Transverse colon (tissue), 4 donors: ENCODE measurements around the gene SHB. TPM values are rescaled to one million over a fixed set of nuclear protein-coding genes. Genes with fewer than 3 reads are reported as not detected.

Experiments
- DNase-seq: peaks from one replicate; pipeline ENCODE4 v3.0.0-alpha.2; 2019
- H3K27ac ChIP-seq, 4 donors: fragments of 200-600 bp; sonication (generic); 2 replicates each; pipeline ENCODE4 v1.5.1; 2016 to 2018; ENCODE audit warnings: inconsistent platforms in 4 of 4
- H3K27me3 ChIP-seq: fragments of 200-600 bp; sonication (generic); 2 replicates; pipeline ENCODE4 v1.5.1; 2017; ENCODE audit warnings: inconsistent platforms
- H3K36me3 ChIP-seq, 4 donors: fragments of 200-600 bp; sonication (generic); 2 replicates each; pipeline ENCODE4 v1.5.1; 2017 to 2019; ENCODE audit warnings: inconsistent platforms in 4 of 4
- H3K4me1 ChIP-seq, 4 donors: fragments of 200-600 bp; sonication (generic); 2 replicates each; pipeline ENCODE4 v1.5.1; 2017 to 2020; ENCODE audit warnings: inconsistent platforms in 4 of 4
- H3K4me3 ChIP-seq, 4 donors: fragments of 200-600 bp; sonication (generic); 1 replicate in 1 of 4; 2 replicates in 3 of 4; pipeline versions ENCODE4 v1.5.1 to v1.6.1; 2017 to 2019; ENCODE audit warnings: inconsistent platforms in 4 of 4
- H3K9me3 ChIP-seq, 2 donors: fragments of 200-600 bp; sonication (generic); 2 replicates each; pipeline ENCODE4 v1.5.1; 2017 to 2019; ENCODE audit warnings: inconsistent platforms in 2 of 2
- EP300 ChIP-seq: sonication (generic); formaldehyde crosslinking; IDR thresholded peaks from one replicate; pipeline ENCODE4 v1.6.1; 2017; ENCODE audit warnings: antibody characterized with exemption, low read depth
- POLR2A ChIP-seq: fragments of 450-650 bp; IDR thresholded peaks from one replicate; pipeline ENCODE4 v1.6.1; 2016; ENCODE audit warnings: antibody characterized with exemption, mild to moderate bottlenecking, moderate library complexity
- POLR2AphosphoS5 ChIP-seq, 3 donors: sonication (generic); formaldehyde crosslinking; IDR thresholded peaks; one replicate each; pipeline ENCODE4 v1.6.1; 2016; ENCODE audit warnings: antibody characterized with exemption in 3 of 3
- WGBS, 2 donors: methylation state at CpG; one replicate each; pipeline ENCODE4 v1.1.5; 2018; ENCODE audit warnings: low coverage in 1 of 2; 5-methylcytosine and 5-hydroxymethylcytosine counted together
- in situ Hi-C, 4 donors: fragments of 200-750 bp; cut with MboI; loops; one replicate each; pipeline versions ENCODE4 v1.15.0 to v1.15.1; 2017; ENCODE audit warnings: low sequenced_read_pairs in 3 of 4, low pct_ligation_motif_present in 1 of 4, low pct_unique_long_range_greater_than_20kb in 1 of 4
- intact Hi-C: fragments of 100-400 bp; cut with DNase I; formaldehyde crosslinking; loops from one replicate; pipeline ENCODE4 v1.15.1; 2023; ENCODE audit warnings: low total_unique reads
- total RNA-seq, 4 donors: library from RNA; depleted of rRNA; stranded (reverse); fragments of >200 nt; gene quantifications; one replicate each; pipeline ENCODE4 v1.1.0, GENCODE V29; 2016
- TF ChIP-seq, protein P1 (sequence below), 5 experiments: fragments of 200-600 bp in 3 of 5; fragments of 450-650 bp in 2 of 5; sonication (generic) in 3 of 5; IDR thresholded peaks; 1 replicate in 2 of 5; 2 replicates in 3 of 5; pipeline ENCODE4 v1.5.1; 2016 to 2017; ENCODE audit warnings: antibody characterized with exemption in 5 of 5, inconsistent platforms in 3 of 5, mild to moderate bottlenecking in 2 of 5, moderate library complexity in 1 of 5

Gene SHB
- total RNA-seq, 4 donors from 2014 or later, result 11.9 to 33.7 (median 22.2) TPM

DNA sequence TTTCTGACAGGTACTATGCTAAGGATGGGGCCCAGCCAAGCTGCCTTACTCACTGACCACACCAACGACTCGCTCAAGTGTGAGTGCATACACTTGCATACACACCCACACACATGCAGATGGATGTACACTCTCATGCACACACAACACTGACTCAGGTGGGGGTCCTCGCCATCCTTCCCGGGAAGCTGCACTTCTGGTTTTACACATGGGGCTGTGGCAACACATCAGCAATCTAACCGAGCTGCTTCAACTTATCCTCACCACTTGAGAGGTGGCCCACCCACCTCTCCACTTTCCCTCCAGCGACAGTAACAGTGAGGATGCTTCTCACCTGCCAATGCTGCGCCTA is 97.9 kb downstream of the SHB start:
- no peaks in the 10 kb centered on the region for H3K9me3 ChIP-seq
- in situ Hi-C loops (no loop called here), intact Hi-C loops (no loop called here)
- no peaks in the 10 kb centered on the region for H3K36me3 ChIP-seq
- DNase-seq, result no peak
- WGBS, 2 donors, result 82% methylated on average over 7 of the region's 7 CpGs; no CpG with 5 or more reads in 1 of the 2 donors
- H3K27me3 ChIP-seq, result no peaks in the 10 kb centered on the region
- peaks cover 9 to 41% (median 39%) of the 10 kb centered on the region in 4 donors for H3K4me1 ChIP-seq
- H3K27ac ChIP-seq, result no peak overlapping the region
- TF ChIP-seq EP300 (no peak), POLR2A (no peak), POLR2AphosphoS5 (IDR thresholded peaks at IDR 0.05) (no peak)
- TF ChIP-seq, protein P1, sequence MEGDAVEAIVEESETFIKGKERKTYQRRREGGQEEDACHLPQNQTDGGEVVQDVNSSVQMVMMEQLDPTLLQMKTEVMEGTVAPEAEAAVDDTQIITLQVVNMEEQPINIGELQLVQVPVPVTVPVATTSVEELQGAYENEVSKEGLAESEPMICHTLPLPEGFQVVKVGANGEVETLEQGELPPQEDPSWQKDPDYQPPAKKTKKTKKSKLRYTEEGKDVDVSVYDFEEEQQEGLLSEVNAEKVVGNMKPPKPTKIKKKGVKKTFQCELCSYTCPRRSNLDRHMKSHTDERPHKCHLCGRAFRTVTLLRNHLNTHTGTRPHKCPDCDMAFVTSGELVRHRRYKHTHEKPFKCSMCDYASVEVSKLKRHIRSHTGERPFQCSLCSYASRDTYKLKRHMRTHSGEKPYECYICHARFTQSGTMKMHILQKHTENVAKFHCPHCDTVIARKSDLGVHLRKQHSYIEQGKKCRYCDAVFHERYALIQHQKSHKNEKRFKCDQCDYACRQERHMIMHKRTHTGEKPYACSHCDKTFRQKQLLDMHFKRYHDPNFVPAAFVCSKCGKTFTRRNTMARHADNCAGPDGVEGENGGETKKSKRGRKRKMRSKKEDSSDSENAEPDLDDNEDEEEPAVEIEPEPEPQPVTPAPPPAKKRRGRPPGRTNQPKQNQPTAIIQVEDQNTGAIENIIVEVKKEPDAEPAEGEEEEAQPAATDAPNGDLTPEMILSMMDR (IDR thresholded peaks at IDR 0.05), result no peak
- H3K4me3 ChIP-seq, result no peak overlapping the region

DNA sequence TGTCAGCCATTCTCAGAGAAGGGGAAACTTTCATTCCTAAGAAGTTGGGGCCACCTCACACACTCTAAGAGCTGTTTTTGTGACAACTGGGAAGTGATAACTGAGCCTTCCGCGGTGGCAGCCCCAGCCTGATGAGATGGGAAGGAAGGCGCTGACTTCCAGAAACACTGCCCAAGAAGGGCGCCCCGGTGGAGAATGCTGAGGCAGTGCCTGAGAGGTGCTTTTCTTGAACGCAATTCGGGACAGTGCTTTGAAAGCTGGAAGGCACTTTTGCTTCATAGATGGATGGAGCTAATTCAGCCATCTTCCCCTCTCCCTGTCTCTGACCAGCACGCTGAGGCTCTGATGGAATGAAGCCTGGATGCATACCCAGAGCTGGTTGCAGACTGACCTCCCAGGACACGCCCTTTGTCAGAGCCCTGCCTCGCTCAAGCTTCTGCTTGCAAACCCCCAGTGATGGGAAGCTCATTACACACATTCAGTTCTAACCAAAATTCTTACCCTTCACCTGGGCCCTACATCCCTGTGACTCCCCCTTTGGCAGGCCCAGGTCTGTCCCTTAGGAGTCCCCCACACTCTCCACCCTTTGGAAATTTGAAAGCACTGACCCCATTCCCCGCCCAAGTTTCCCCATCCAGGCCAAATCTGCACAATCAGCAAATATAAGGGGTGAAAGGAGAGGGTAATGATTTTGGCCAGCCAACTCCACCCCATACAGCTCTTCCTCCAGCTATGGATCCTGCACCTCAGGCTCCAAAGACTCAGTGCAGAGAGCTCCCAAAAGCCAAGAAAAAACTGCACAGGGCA is 98.5 kb downstream of the SHB start:
- DNase-seq, result no peak
- Histone ChIP-seq H3K27ac (peak overlapping the region in 3 of 4 donors; percentile 66 to 88 (median 78)), H3K27me3 (no peaks in the 10 kb centered on the region), H3K4me3 (no peak overlapping the region), H3K9me3 (no peaks in the 10 kb centered on the region), H3K4me1 (peaks cover 9 to 46% (median 44%) of the 10 kb centered on the region in 4 donors), H3K36me3 (no peaks in the 10 kb centered on the region)
- TF ChIP-seq POLR2A (no peak), POLR2AphosphoS5 (IDR thresholded peaks at IDR 0.05) (no peak), EP300 (no peak)
- TF ChIP-seq, protein P1 (IDR thresholded peaks at IDR 0.05), result no peak
- WGBS, 2 donors, result 91% methylated on average over 11 of the region's 11 CpGs; no CpG with 5 or more reads in 1 of the 2 donors
- in situ Hi-C loops (no loop called here), intact Hi-C loops (no loop called here)

DNA sequence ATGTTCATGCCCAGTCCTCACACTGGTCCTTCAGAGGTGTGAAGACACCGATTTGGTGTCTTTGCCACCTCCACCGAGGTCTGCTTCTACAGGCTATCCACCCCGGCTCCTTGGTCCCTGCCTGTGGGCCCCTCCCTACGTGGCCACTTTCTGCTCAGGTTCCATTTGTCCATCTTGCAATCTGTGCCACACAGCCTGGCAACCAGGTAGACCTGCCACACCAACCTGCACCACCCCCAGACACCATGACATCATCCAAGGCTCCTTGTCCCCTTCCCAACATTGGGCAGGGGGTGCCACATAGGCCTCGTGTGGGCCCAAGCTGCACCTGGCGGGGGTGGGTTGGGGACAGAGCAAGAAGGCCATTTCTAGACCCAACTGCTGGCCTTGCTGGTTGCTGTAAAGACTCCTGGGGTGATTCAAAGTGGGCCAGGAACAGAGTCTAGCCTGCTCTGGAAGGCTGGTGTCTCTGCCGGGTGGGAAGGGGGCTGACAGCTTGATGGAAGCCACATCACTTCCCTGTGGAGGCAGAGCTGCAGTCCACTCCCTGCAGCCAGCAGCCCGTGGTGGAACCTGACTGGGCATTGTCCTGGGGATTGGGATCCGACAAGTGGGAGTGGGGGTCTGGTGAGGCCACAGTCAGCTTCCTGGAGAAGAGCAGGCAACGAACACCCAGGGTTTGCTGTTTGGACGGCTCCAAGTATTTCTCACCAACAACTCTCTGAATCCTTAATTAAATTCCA is 99.3 kb downstream of the SHB start:
- intact Hi-C loops (loop anchor here (10.0 kb wide), 1 partner anchor 55 kb away; no protein-coding TSS in a partner anchor), in situ Hi-C loops (loop anchor here in 1 of 4 donors (10.0 kb wide), 1 partner anchor 55 kb away; no protein-coding TSS in a partner anchor)
- Histone ChIP-seq H3K4me1 (peaks cover 13 to 54% (median 49%) of the 10 kb centered on the region in 4 donors), H3K27ac (peak overlapping the region; percentile 66 to 88 (median 74)), H3K36me3 (no peaks in the 10 kb centered on the region), H3K9me3 (no peaks in the 10 kb centered on the region), H3K27me3 (no peaks in the 10 kb centered on the region), H3K4me3 (no peak overlapping the region)
- no peak for TF ChIP-seq POLR2AphosphoS5 (IDR thresholded peaks at IDR 0.05)
- TF ChIP-seq POLR2A, result no peak
- no peak for DNase-seq
- 73% methylated on average over 11 of the region's 11 CpGs; no CpG with 5 or more reads in 1 of the 2 donors for WGBS, 2 donors

DNA sequence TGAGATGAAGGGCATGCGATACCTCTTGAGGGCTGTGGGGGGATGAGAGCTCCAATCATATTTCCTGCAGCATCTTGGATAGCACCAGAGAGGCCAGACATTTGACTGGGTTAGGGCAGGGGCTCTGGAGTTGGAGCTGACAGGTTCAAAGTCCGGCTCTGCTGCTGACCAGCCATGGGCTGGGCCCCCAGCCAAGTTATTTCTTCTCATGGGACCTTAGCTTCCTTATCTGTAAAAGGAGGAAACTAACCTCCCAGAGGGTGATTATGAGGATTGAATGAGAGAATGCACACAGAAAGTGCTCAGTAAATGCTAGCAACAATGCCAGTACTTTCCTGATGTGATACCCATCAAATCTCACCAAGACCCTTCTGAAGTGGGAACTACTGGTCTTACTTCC is 99.9 kb downstream of the SHB start:
- peak; percentile 91 for DNase-seq
- Histone ChIP-seq H3K4me1 (peaks cover 14 to 59% (median 54%) of the 10 kb centered on the region in 4 donors), H3K9me3 (no peaks in the 10 kb centered on the region), H3K4me3 (no peak overlapping the region), H3K36me3 (no peaks in the 10 kb centered on the region), H3K27me3 (no peaks in the 10 kb centered on the region), H3K27ac (peak overlapping the region; percentile 66 to 88 (median 74))
- intact Hi-C loops (loop anchor here (10.0 kb wide), 1 partner anchor 54 kb away; no protein-coding TSS in a partner anchor), in situ Hi-C loops (loop anchor here in 1 of 4 donors (10.0 kb wide), 1 partner anchor 56 kb away; no protein-coding TSS in a partner anchor)
- TF ChIP-seq POLR2AphosphoS5 (IDR thresholded peaks at IDR 0.05) (peak in 2 of 3 donors; percentile 26 to 43), POLR2A (no peak)
- WGBS, 2 donors, result 50% methylated on average over 2 of the region's 2 CpGs; no CpG with 5 or more reads in 1 of the 2 donors
